ENCODE data around the gene BRS3.

- TF ChIP-seq CTCF (conservative IDR thresholded peaks at IDR 0.05 in 1 of 2, IDR thresholded peaks at IDR 0.05 in 1 of 2; ENCODE audit: low read depth in 1 of 2, low read length in 2 of 2) (no peak), EZH2 (IDR thresholded peaks at IDR 0.05; ENCODE audit: low read length, missing control alignments) (no peak)
Measured at GRCh38 chrX:136496186-136496763, 8.5 kb downstream of the BRS3 start.
